IMR-90 (cell line): ENCODE results near the gene TGFBR2. TPM values are rescaled to one million over a fixed set of nuclear protein-coding genes. Genes with fewer than 3 reads are reported as not detected.

Experiments
- ATAC-seq: fragments of 200-7000 bp; cut with Tn5 transposase; 2 replicates; pipeline ENCODE4 v1.9.1; 2020; ENCODE audit warnings: low read depth, mild to moderate bottlenecking, moderate library complexity
- BruUV-seq: library from RNA; stranded (reverse); fragments of 400-500 nt; replicated peaks from 2 replicates; lab custom pipeline; 2021; lab: Mats Ljungman, UMichigan
- CTCF ChIA-PET: fragments of 300-600 bp; formaldehyde crosslinking; extraction: SDS; loops from one replicate; lab custom pipeline; 2021; ENCODE audit warnings: antibody characterized with exemption; lab: Yijun Ruan, JAX
- POLR2A ChIA-PET: fragments of 300-600 bp; sonication (Branson Sonifier 250); formaldehyde crosslinking; loops from one replicate; lab custom pipeline; 2022; ENCODE audit warnings: antibody characterized with exemption; ENCODE audit not compliant: unreplicated experiment; lab: Charles Lee
- DNase-seq: peaks from one replicate; pipeline ENCODE4 v3.0.0; 2013
- H2AFZ ChIP-seq: replicated peaks from 2 replicates; pipeline ENCODE3; 2013; ENCODE audit warnings: low read length, mild to moderate bottlenecking; ENCODE audit not compliant: poor library complexity
- H2AK5ac ChIP-seq: 2 replicates; pipeline ENCODE4 v1.6.1; 2013; ENCODE audit warnings: low read depth, low read length, inconsistent platforms
- H2AK9ac ChIP-seq: replicated peaks from 2 replicates; pipeline ENCODE3; 2013; ENCODE audit warnings: mild to moderate bottlenecking, low read depth, low read length, moderate library complexity; ENCODE audit not compliant: poor library complexity
- H2BK120ac ChIP-seq: 2 replicates; pipeline ENCODE4 v1.6.1; 2013; ENCODE audit warnings: low read depth, low read length, inconsistent platforms
- H2BK15ac ChIP-seq: 3 replicates; pipeline ENCODE4 v1.6.1; 2013; ENCODE audit warnings: low read depth, low read length, inconsistent platforms
- H2BK20ac ChIP-seq: 2 replicates; pipeline ENCODE4 v1.6.1; 2013; ENCODE audit warnings: low read depth, mild to moderate bottlenecking, inconsistent platforms, low read length, moderate library complexity
- H2BK5ac ChIP-seq: 2 replicates; pipeline ENCODE4 v1.6.1; 2013; ENCODE audit warnings: mild to moderate bottlenecking, low read depth, low read length, inconsistent platforms; ENCODE audit not compliant: poor library complexity, severe bottlenecking
- H3K14ac ChIP-seq: replicated peaks from 2 replicates; pipeline ENCODE4 v1.6.1; 2013; ENCODE audit warnings: low read depth, low read length, inconsistent platforms
- H3K18ac ChIP-seq: 2 replicates; pipeline ENCODE4 v1.6.1; 2013; ENCODE audit warnings: low read depth, low read length, control low read depth
- H3K23ac ChIP-seq: 2 replicates; pipeline ENCODE4 v1.6.1; 2013; ENCODE audit warnings: low read depth, low read length, inconsistent platforms
- H3K27ac ChIP-seq: 2 replicates; pipeline ENCODE4 v1.5.1; 2013; ENCODE audit warnings: mild to moderate bottlenecking, control low read depth, low read length; ENCODE audit not compliant: insufficient read depth
- H3K27me3 ChIP-seq: 2 replicates; pipeline ENCODE4 v1.6.1; 2013; ENCODE audit warnings: low read length; ENCODE audit not compliant: control insufficient read depth, insufficient read depth
- H3K36me3 ChIP-seq: 2 replicates; pipeline ENCODE4 v1.6.1; 2013; ENCODE audit warnings: low read length, mixed read lengths; ENCODE audit not compliant: control insufficient read depth, insufficient read depth
- H3K4ac ChIP-seq: 2 replicates; pipeline ENCODE4 v1.6.1; 2013; ENCODE audit warnings: low read depth, low read length, inconsistent platforms
- H3K4me1 ChIP-seq: 2 replicates; pipeline ENCODE4 v1.6.1; 2013; ENCODE audit warnings: low read length, mixed read lengths; ENCODE audit not compliant: control insufficient read depth, insufficient read depth
- H3K4me2 ChIP-seq: 2 replicates; pipeline ENCODE4 v1.6.1; 2013; ENCODE audit warnings: low read depth, mild to moderate bottlenecking, control low read depth, low read length, moderate library complexity
- H3K4me3 ChIP-seq: 2 replicates; pipeline ENCODE4 v1.5.1; 2013; ENCODE audit warnings: low read depth, mild to moderate bottlenecking, control low read depth, low read length, moderate library complexity; ENCODE audit not compliant: insufficient read depth
- H3K56ac ChIP-seq: 2 replicates; pipeline ENCODE4 v1.6.1; 2013; ENCODE audit warnings: low read length, inconsistent platforms; ENCODE audit not compliant: insufficient read depth; ENCODE audit errors: extremely low read depth
- H3K79me1 ChIP-seq, 2 experiments: 2 replicates each; pipeline ENCODE4 v1.6.1; 2013; ENCODE audit warnings: low read length in 2 of 2, inconsistent platforms in 1 of 2, low read depth in 1 of 2
- H3K9ac ChIP-seq: 2 replicates; pipeline ENCODE4 v1.6.1; 2013; ENCODE audit warnings: low read depth, low read length, control low read depth
- H3K9me1 ChIP-seq: 2 replicates; pipeline ENCODE4 v1.6.1; 2013; ENCODE audit warnings: low read length, inconsistent platforms; ENCODE audit not compliant: insufficient read depth
- H3K9me3 ChIP-seq: 2 replicates; pipeline ENCODE4 v1.6.1; 2013; ENCODE audit warnings: low read length; ENCODE audit not compliant: control insufficient read depth, insufficient read depth
- H4K20me1 ChIP-seq: 2 replicates; pipeline ENCODE4 v1.6.1; 2013; ENCODE audit warnings: low read length, inconsistent platforms; ENCODE audit not compliant: insufficient read depth
- H4K5ac ChIP-seq: 2 replicates; pipeline ENCODE4 v1.6.1; 2013; ENCODE audit warnings: mild to moderate bottlenecking, low read depth, low read length, control low read depth
- H4K8ac ChIP-seq, 2 experiments: 2 replicates each; pipeline ENCODE4 v1.6.1; 2013; ENCODE audit warnings: low read depth in 2 of 2, low read length in 2 of 2, control low read depth in 1 of 2, inconsistent platforms in 1 of 2
- H4K91ac ChIP-seq: 2 replicates; pipeline ENCODE4 v1.6.1; 2013; ENCODE audit warnings: low read depth, low read length, inconsistent platforms; ENCODE audit not compliant: insufficient read depth
- BHLHE40 ChIP-seq: fragments of 150-350 bp; IDR thresholded peaks from 2 replicates; pipeline ENCODE4 v1.6.1; 2016; ENCODE audit warnings: mild to moderate bottlenecking, low read depth, low read length
- CEBPB ChIP-seq: IDR thresholded peaks from 2 replicates; pipeline ENCODE4 v1.6.1; 2012; ENCODE audit warnings: low read depth, low read length, improper control_type of control experiment
- CHD1 ChIP-seq: IDR thresholded peaks from 2 replicates; pipeline ENCODE4 v1.6.1; 2012; ENCODE audit warnings: low read depth, low read length, improper control_type of control experiment
- FOS ChIP-seq: fragments of 150-350 bp; IDR thresholded peaks from 2 replicates; pipeline ENCODE4 v1.6.1; 2016; ENCODE audit warnings: low read depth, low read length
- MAFK ChIP-seq: IDR thresholded peaks from 2 replicates; pipeline ENCODE4 v1.6.1; 2012; ENCODE audit warnings: low read depth, low read length, improper control_type of control experiment
- MAZ ChIP-seq: IDR thresholded peaks from 2 replicates; pipeline ENCODE4 v1.6.1; 2012; ENCODE audit warnings: low read depth, mild to moderate bottlenecking, low read length, improper control_type of control experiment, moderate library complexity, borderline replicate concordance
- MXI1 ChIP-seq: IDR thresholded peaks from 2 replicates; pipeline ENCODE4 v1.6.1; 2012; ENCODE audit warnings: low read depth, mild to moderate bottlenecking, low read length, moderate library complexity, borderline replicate concordance
- NFE2L2 ChIP-seq: fragments of 150-350 bp; IDR thresholded peaks from 2 replicates; pipeline ENCODE4 v1.6.1; 2016; ENCODE audit warnings: low read depth, mild to moderate bottlenecking, low read length
- POLR2A ChIP-seq: IDR thresholded peaks from 2 replicates; pipeline ENCODE4 v1.6.1; 2012; ENCODE audit warnings: mild to moderate bottlenecking, low read depth, low read length
- RAD21 ChIP-seq: IDR thresholded peaks from 2 replicates; pipeline ENCODE4 v1.6.1; 2012; ENCODE audit warnings: low read length, improper control_type of control experiment
- RCOR1 ChIP-seq: IDR thresholded peaks from 2 replicates; pipeline ENCODE4 v1.6.1; 2012; ENCODE audit warnings: mild to moderate bottlenecking, low read length, improper control_type of control experiment; ENCODE audit not compliant: insufficient replicate concordance
- RFX5 ChIP-seq: IDR thresholded peaks from 2 replicates; pipeline ENCODE4 v1.8.0; 2012; ENCODE audit warnings: low read depth, mild to moderate bottlenecking, low read length, moderate library complexity
- SMC3 ChIP-seq: fragments of 150-350 bp; IDR thresholded peaks from 2 replicates; pipeline ENCODE4 v1.6.1; 2016; ENCODE audit warnings: low read depth, mild to moderate bottlenecking, antibody characterized with exemption, low read length, moderate library complexity
- WGBS, 2 experiments: methylation state at CpG; one replicate each; pipeline versions ENCODE4 v1.1.5 to v1.1.7; 2013; ENCODE audit warnings: missing lambda C conversion rate in 2 of 2; ENCODE audit not compliant: insufficient read length in 1 of 2; ENCODE audit errors: extremely low coverage in 2 of 2; 5-methylcytosine and 5-hydroxymethylcytosine counted together
- dilution Hi-C: fragments of 300-500 bp; cut with HindIII; formaldehyde crosslinking; loops from one replicate; pipeline ENCODE4 v1.14.3; 2018; ENCODE audit warnings: low sequenced_read_pairs; ENCODE audit not compliant: unreplicated experiment
- in situ Hi-C: fragments of 300-500 bp; cut with MboI; formaldehyde crosslinking; loops from 3 replicates; pipeline ENCODE4 v1.14.3; 2019; ENCODE audit warnings: low sequenced_read_pairs, inconsistent platforms, mixed read lengths
- intact Hi-C: fragments of 100-400 bp; cut with micrococcal nuclease; formaldehyde crosslinking; loops from 2 replicates; pipeline ENCODE4 v1.10.0; 2022
- polyA plus RNA-seq, 3 experiments: library from polyadenylated mRNA; depleted of rRNA; stranded (reverse); fragments of >200 nt; gene quantifications; 2 replicates each; pipeline ENCODE4 v1.2.3, GENCODE V29; 2012; ENCODE audit warnings: low replicate concordance in 1 of 3
- total RNA-seq: library from RNA; depleted of rRNA; stranded (reverse); fragments of >200 nt; gene quantifications from 2 replicates; pipeline ENCODE4 v1.2.3, GENCODE V29; 2012
- TF ChIP-seq, protein P1 (sequence below): fragments of 150-350 bp; IDR thresholded peaks from 2 replicates; pipeline ENCODE4 v1.6.1; 2016; ENCODE audit warnings: low read depth, mild to moderate bottlenecking, low read length, moderate library complexity, borderline replicate concordance
- TF ChIP-seq, protein P2 (sequence below): fragments of 150-350 bp; IDR thresholded peaks from 2 replicates; pipeline ENCODE4 v1.6.1; 2017; ENCODE audit warnings: mild to moderate bottlenecking, antibody characterized with exemption, low read length, low read depth
- TF ChIP-seq, protein P3 (sequence below): conservative IDR thresholded peaks from 2 replicates; pipeline ENCODE4 v1.5.1; 2012; ENCODE audit warnings: mild to moderate bottlenecking, low read depth, low read length, improper control_type of control experiment

The TGFBR2 gene
- total and polyA plus RNA-seq, 2 of the 4 experiments (the other 2 are of a cell fraction), result 63.7 to 87.5 TPM

DNA sequence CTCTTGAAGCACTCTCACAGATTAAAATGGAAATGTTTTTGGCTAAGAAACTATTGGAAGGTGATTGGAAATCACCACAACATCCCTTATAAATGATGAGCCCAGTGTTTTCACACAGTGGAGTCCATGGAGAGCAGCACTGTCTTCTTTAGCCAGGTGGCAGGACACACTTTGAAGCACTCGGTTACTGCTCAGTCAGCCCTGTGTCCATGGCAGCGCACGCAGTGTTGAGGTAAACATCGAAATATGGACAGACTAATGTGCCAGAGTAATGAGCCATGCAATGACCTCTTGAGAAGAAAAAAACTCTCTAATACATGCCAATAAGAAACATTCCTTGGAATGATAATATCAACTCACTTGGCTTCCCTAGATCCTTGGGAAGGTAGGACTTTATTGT, 66.6 kb downstream of the TGFBR2 start:
- intact Hi-C loops, result no loop called here
- CTCF ChIA-PET, result no interaction called here
- ATAC-seq, result 0 out of 2 replicates have a peak, but pooled peaks have one; percentile 17

More for the DNA sequence above, 66.6 kb downstream of the TGFBR2 start:
- peak overlapping the region; percentile 77 for H3K18ac ChIP-seq
- H2AK5ac ChIP-seq, result no peak overlapping the region
- H2AK9ac ChIP-seq, result no peak overlapping the region
- 0 out of 4 replicates have a peak overlapping the region, but pooled peaks of 1 of the 2 experiments have one; percentile 23 for H4K8ac ChIP-seq
- no peak overlapping the region for H3K4me2 ChIP-seq
- WGBS, 2 experiments, result 80% methylated on average over 1 of the region's 4 CpGs; no CpG with 5 or more reads in 1 of the 2 experiments
- no peak overlapping the region for H2BK120ac ChIP-seq
- peaks cover 3% of the 10 kb centered on the region for H3K4me1 ChIP-seq
- peak overlapping the region; percentile 62; the same call in 1 of the 2 replicates for H3K27ac ChIP-seq
- peak overlapping the region; percentile 17; the same call in 1 of the 2 replicates for H4K91ac ChIP-seq
- in situ Hi-C loops, result no loop called here
- H3K4ac ChIP-seq, result no peak overlapping the region
- peak; percentile 14 for DNase-seq
- H3K14ac ChIP-seq, result no peak overlapping the region
- H3K23ac ChIP-seq, result 0 out of 2 replicates have a peak overlapping the region, but pooled peaks have one; percentile 1
- POLR2A ChIA-PET, result no interaction called here
- H3K36me3 ChIP-seq, result peaks cover 46% of the 10 kb centered on the region
- no peak overlapping the region for H2BK20ac ChIP-seq
- H3K56ac ChIP-seq, result no peak overlapping the region
- no peaks in the 10 kb centered on the region for H3K27me3 ChIP-seq
- H3K9me1 ChIP-seq, result peaks cover 17% of the 10 kb centered on the region
- H3K9me3 ChIP-seq, result no peaks in the 10 kb centered on the region
- TF ChIP-seq SMC3 (no peak), BHLHE40 (no peak), CHD1 (no peak), NFE2L2 (no peak), RAD21 (no peak), MAZ (no peak), CEBPB (no peak), RFX5 (no peak), POLR2A (no peak), FOS (no peak), MXI1 (no peak), RCOR1 (no peak), MAFK (no peak)
- TF ChIP-seq, protein P1, sequence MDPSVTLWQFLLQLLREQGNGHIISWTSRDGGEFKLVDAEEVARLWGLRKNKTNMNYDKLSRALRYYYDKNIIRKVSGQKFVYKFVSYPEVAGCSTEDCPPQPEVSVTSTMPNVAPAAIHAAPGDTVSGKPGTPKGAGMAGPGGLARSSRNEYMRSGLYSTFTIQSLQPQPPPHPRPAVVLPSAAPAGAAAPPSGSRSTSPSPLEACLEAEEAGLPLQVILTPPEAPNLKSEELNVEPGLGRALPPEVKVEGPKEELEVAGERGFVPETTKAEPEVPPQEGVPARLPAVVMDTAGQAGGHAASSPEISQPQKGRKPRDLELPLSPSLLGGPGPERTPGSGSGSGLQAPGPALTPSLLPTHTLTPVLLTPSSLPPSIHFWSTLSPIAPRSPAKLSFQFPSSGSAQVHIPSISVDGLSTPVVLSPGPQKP, result no peak
- TF ChIP-seq, protein P2, sequence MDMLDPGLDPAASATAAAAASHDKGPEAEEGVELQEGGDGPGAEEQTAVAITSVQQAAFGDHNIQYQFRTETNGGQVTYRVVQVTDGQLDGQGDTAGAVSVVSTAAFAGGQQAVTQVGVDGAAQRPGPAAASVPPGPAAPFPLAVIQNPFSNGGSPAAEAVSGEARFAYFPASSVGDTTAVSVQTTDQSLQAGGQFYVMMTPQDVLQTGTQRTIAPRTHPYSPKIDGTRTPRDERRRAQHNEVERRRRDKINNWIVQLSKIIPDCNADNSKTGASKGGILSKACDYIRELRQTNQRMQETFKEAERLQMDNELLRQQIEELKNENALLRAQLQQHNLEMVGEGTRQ, result no peak
- TF ChIP-seq, protein P3, sequence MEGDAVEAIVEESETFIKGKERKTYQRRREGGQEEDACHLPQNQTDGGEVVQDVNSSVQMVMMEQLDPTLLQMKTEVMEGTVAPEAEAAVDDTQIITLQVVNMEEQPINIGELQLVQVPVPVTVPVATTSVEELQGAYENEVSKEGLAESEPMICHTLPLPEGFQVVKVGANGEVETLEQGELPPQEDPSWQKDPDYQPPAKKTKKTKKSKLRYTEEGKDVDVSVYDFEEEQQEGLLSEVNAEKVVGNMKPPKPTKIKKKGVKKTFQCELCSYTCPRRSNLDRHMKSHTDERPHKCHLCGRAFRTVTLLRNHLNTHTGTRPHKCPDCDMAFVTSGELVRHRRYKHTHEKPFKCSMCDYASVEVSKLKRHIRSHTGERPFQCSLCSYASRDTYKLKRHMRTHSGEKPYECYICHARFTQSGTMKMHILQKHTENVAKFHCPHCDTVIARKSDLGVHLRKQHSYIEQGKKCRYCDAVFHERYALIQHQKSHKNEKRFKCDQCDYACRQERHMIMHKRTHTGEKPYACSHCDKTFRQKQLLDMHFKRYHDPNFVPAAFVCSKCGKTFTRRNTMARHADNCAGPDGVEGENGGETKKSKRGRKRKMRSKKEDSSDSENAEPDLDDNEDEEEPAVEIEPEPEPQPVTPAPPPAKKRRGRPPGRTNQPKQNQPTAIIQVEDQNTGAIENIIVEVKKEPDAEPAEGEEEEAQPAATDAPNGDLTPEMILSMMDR, result no peak
- dilution Hi-C loops, result no loop called here
- no peak overlapping the region for H2BK15ac ChIP-seq
- H4K20me1 ChIP-seq, result no peaks in the 10 kb centered on the region
- no peak overlapping the region for H3K9ac ChIP-seq
- peaks cover 38 to 69% of the 10 kb centered on the region in 2 experiments for H3K79me1 ChIP-seq
- H4K5ac ChIP-seq, result peak overlapping the region; percentile 67
- H2BK5ac ChIP-seq, result no peak overlapping the region
- no peak overlapping the region for H2AFZ ChIP-seq
- no TSS peak for BruUV-seq
- no peak overlapping the region for H3K4me3 ChIP-seq
